ENCODE measurements around the gene STXBP6.

GRCh38 chr14:24964591-24964990 lies 85.4 kb downstream of the STXBP6 start:
- no peak for TF ChIP-seq CTCF (conservative IDR thresholded peaks at IDR 0.05; ENCODE audit: low read depth, low read length)
- TF ChIP-seq EZH2 (IDR thresholded peaks at IDR 0.05; ENCODE audit: borderline replicate concordance, low read depth, low read length, poor library complexity, severe bottlenecking), result no peak
